GM12873 (cell line): ENCODE measurements around the gene RAB5IF.

ENCODE experiments used
- CTCF ChIP-seq: IDR thresholded peaks from 2 replicates; pipeline ENCODE4 v1.5.1; 2012; ENCODE audit warnings: low read depth, mild to moderate bottlenecking, moderate library complexity, low read length, control low read depth; ENCODE audit not compliant: insufficient read depth; ENCODE audit errors: missing control alignments

Gene RAB5IF

GRCh38 chr20:36579996-36580545 lies 25.5 kb upstream of the RAB5IF start:
- TF ChIP-seq CTCF, result no peak

GRCh38 chr20:36582322-36582721 lies 23.3 kb upstream of the RAB5IF start:
- TF ChIP-seq CTCF, result no peak

- TF ChIP-seq CTCF, result no peak
Measured at GRCh38 chr20:36582821-36583220, 22.8 kb upstream of the RAB5IF start.

GRCh38 chr20:36584018-36584481 lies 21.5 kb upstream of the RAB5IF start:
- no peak for TF ChIP-seq CTCF

DNA sequence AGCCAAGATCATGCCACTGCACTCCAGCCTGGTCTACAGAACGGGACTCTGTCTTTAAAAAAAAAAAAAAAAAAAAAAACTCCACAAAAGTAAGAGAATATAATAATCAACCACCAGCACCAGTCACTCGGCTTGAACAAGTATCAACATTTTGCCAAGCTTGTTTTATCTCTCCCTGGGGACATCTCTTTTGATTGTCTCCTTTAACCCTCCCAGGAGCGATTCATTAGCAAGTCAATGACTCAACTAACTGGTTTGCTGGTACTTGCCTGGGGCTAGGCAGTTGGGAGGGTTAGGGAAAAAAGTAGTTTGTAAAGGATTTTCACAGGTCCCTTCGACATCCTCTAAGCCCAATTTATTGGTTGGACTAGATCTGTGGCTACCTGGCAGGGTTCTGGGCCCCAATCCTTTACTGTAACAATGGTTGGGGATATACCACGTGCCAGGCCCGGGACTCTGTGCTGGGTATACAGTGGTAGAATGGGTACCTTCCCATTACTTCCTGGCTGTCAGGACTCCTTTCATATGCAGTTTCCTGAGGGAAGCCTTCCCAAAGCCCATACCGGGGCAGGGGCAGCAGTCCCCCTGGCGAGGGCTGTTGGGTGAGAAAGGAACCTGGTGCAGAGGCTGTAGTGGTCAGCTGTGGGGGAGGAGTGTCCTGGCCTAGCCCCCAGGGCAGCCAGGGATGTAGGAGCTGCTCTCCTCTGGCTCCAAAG lies 20.0 kb upstream of the RAB5IF start:
- no peak for TF ChIP-seq CTCF

- no peak for TF ChIP-seq CTCF
Measured at GRCh38 chr20:36587388-36588070, 18.1 kb upstream of the RAB5IF start.

DNA sequence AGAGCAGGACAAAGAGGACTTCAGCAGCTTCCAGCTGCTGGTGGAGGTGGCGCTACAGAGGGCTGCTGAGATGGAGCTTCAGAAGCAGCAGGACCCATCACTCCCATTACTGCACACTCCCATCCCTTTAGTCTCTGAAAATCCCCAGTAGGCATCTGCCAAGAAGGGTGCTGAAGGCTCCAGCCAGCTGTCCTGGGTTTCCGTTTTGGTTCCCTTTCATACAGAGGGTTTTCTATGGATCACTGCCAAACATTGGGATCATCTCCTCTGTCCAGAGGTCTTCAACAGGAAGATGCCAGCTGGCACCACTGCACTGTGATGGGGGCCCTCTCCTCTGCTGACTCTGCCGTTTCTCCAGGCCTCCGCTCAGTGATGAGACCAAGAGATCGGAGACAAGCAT lies 14.3 kb upstream of the RAB5IF start:
- TF ChIP-seq CTCF, result no peak
